NCI-H146 (cell line): ENCODE results near the gene FCGBP.
"Not testable (repeated sequence)": the region's sequence is repeated elsewhere in the genome, so short reads cannot be mapped to it uniquely, and the experiment has no call there.

ENCODE experiments used
- DNase-seq: peaks from one replicate; lab custom pipeline; 2025; lab: John Stamatoyannopoulos, UW

Gene FCGBP

DNA sequence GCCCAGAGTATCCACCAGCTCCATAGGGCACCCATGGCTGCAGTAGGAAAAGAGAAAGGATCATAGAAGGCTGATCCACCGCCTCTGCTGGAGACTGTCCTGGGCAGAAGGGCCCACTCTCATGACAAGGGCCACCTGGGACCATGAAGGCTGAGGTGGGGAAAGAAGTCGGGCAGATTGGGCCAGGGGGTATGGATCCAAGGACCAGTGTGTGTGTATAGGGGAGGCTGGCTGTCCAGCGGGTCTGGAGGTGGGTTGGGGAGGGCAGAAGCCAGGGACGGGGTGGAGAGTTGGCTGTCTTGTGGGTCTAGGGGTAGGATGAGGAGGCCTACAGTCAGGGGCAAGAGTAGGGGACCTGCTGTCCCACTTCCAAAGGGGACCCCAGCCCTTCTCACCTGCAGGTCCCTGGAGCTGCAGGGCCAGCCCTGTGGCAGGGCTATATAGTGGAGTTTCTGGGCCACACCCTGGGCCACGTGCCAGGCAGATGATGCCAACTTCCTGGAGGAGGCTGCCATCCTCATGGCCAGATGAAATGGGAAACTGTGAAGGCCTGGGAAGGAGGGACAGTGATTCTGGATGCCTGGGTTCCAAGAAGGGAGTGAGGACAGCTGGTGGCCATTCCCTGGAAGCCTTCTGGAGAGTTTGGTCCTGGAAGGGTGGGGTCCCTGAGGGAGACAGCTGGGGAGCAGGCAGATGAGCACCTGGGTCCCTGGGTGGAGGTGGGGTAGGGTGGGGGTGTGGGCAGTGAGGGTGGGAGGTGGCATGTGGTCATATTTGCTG is at the start of gene FCGBP:
Gene FCGBP (minus strand): TSS at position 51 of the 780 bp plus-strand sequence.
- DNase-seq, result no peak

DNA sequence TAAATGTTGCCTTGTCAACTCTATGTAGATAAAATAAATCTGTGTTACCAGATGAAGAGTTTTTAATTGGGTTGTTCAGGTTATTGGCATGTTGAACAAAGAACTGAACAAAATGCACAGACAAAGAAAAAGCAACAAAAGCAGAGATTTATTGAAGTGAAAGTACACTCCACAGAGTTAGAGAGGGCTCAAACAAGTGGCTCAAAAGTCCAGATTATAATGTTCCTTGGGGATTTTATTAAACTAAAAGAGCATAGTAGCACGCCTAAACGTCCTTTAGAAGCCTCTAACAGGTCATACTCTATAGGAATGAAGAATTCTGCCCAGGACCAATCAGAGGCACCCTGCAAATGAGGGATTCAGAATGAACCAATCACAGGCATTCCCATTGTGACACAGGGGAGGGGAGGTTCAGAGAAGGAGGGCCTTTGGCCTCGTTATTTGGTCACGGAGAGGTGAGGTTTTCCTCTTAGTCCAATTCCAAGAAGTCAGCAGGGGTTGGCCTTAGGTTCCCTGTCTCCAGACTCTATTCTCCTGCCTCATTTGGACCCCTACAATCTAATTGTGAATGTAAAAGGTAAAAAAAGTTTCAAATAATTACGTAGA is 49.4 kb upstream of the FCGBP start:
- DNase-seq, result no peak

DNA sequence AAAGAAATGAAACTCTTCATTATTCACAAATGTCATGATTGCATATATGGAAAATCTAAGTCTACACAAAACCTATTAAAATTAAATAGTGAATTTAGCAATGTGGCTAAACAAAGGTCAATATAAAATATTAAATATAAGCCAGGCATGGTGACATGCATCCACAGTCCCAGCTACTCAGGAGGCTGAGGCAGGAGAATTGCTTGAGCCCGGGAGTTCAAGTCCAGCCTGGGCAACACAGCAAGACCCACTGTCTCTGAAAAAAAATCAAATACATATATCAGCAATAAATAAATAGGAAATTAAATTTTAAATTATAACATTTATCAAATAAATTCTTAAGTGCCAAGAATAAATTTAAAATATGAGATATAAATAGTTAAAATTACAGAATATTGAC is 48.4 kb upstream of the FCGBP start:
- DNase-seq, result no peak

DNA sequence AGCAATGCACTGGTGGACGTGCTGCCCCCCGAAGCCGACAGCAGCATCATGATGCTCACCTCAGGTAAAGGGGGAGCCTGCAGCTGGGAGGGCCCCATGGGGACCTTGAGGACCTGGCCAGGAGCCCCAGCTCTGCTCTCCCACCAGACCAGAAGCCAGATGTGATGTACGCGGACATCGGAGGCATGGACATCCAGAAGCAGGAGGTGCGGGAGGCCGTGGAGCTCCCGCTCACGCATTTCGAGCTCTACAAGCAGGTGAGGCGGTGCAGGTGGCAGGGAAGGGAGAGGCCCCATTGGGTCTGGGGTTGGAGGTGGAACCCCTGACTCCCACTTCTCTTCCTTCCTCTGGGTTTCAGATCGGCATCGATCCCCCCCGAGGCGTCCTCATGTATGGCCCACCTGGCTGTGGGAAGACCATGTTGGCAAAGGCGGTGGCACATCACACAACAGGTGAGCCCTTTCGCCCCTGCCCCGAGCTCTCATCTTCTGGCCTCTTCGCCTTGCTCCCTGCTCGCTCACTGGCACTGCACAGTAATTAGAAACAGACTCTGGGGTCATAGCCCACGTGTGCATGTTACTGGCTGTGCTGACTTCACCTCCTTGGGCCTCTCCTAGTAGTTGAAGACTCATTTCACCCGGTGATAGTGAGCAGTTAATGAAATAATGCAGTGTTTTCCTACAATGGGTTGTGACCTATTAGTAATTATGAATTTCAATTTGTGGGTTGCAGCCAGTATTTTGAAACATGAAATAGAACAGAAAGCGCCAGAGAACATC is 40.1 kb upstream of the FCGBP start:
- DNase-seq, result no peak

DNA sequence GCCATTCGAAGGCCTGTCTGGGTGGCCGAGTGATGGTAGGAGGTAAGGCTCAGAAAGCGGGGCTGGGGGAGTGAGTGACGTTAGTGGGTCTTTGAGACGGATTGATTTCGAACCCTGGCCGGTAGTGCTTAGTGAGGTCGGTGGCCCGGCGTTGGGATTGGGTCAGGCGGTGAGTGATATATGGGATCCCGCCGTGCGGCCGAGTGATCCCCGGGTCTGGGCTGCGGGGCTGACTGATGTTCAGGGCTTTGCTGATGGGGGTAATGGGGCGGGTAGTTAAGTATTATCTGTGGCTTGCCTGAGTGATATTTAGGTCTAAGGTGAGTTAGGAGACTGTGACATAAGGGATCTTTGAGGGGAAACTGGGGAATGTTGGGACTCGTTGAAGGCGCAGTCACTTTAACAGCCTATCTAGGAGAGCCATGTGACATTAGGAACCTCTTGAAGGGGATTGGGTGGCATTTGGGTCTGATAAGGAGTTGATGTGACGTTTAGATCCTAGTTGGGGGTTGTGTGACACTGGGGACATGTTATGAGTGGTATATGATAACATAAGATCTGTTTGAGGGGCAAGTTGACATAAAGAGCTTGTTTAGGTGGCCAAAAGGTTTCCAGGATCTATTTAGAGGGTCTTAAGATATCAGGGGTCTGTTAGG is 37.1 kb upstream of the FCGBP start:
- DNase-seq, result no peak

DNA sequence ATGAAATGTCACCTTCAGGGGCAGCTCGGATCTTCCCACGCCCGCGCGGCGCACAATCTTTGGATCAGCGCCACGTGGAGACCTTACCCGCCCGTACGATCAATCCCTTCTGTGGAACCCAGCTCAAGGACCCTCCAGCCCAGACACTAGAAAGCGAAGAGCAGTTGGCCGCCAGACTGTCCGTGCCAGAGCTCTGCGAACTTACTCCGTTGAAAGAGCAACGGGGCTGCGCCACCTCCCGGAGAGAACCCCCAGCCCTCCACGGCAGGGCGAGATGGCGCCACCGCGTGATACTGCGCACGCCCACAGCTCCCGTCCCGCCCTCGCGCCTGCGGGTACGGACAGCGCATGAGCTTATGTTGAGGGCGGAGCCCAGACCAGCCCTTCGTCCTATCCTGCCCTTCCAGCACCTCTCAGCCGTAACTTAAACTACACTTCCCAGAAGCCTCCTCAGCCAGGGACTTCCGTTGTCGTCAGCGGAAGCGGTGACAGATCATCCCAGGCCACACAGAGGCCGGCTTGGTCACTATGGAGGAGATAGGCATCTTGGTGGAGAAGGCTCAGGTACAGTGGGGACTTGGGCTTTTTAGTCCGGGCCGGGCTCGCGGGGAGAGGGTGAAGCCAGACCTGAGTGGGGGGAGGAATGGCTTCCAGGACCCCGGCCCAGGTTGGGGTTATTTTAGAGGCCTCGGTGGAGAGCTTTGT is 36.4 kb upstream of the FCGBP start, which contains the start of gene PSMC4:
Gene PSMC4 (plus strand): TSS at position 491 of the 705 bp plus-strand sequence. CDS start 38 bp downstream, at position 529.
- DNase-seq, result peak; percentile 99

DNA sequence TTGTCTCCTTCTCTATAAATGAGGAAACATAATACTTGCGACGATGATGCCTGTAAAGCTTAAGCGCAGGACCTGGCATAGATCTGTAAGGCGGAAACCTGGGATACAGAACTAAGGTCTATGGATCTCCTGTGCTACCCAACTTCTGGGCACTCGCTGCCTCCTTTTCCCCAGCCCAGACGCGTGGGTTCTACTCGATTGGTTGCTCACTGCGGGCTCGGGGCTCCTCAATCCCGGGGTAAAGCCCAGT is 35.9 kb upstream of the FCGBP start:
- DNase-seq, result peak; percentile 60

DNA sequence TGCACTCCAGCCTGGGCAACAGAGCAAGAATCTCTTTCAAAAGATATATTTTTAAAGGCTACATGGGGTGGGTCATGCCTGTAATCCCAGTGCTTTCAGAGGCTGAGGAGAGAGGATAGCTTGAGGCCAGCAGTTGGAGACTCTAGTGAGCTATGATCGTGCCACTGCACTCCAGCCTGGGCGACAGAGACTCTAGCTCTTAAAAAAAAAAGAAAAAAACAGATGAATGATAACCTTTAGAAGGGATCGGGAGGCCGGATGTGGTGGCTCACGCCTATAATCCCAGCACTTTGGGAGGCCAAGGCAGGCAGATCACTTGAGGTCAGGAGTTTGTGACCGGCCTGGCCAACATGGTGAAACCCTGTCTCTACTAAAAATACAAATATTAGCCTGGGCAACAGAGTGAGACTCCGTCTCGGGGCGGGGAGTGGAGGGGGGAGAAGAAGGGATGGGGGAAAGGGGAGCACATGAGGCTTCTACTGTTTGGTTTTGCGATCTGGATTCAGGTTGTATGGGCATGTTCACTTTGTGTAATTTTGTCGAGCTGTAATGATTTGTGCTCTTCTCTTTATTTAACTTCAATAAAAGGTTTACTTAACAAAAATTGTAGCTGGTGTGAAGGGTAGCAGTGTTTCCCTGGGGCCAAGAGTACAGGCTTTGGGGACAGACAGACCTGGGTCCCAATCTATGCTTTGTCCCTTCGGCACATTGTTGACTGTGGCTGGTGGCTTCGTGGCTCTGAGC is 35.4 kb upstream of the FCGBP start:
- DNase-seq, result no peak

DNA sequence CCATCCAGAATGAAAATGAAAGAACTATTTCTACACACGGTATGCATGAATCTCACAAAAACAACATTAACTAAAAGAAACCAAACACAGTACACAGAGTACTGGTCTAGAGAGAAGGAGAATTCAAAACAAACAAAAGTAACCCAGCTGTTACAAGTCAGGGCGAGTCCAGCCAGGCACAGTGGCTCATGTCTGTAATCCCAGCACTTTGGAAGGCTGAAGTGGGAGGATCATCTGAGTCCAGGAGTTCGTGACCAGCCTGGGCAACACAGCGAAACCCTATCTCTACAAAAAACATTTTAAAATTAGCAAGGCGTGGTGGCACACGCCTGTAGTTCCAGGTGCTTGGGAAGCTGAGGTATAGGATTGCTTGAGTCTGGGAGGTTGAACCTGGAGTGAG is 34.8 kb upstream of the FCGBP start:
- no peak for DNase-seq

DNA sequence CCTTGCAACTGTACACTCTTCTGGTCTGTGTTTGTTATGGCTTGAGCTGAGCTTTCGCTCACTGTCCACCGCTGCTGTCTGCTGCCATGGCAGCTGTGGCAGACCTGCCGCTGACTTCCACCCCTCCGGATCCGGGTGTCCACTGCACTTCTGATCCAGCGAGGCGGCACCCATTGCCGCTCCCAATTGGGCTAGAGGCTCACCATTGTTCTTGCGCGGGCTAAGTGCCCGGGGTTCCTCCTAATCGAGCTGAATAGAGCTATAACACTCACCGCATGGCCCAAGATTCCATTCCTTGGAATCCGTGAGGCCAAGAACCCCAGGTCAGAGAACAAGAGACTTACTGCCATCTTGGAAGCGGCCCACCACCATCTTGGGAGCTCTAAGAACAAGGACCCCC is 34.4 kb upstream of the FCGBP start:
- no peak for DNase-seq

DNA sequence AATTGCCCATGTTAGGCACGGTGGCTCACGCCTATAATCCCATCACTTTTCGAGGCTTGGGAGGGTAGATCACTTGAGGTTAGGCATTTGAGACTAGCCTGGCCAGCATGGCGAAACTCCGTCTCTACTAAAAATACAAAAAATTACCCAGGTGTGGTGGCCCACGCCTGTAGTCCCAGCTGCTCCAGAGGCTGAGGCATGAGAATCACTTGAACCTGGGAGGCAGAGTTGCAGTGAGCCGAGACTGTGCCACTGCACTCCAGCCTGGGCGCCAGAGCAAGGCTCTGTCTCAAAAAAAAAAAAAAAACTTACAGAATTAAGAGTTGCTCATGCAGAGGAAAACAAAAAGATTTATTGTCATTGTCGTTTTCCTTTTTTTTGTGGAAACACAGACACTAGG is 33.1 kb upstream of the FCGBP start:
- DNase-seq, result no peak

DNA sequence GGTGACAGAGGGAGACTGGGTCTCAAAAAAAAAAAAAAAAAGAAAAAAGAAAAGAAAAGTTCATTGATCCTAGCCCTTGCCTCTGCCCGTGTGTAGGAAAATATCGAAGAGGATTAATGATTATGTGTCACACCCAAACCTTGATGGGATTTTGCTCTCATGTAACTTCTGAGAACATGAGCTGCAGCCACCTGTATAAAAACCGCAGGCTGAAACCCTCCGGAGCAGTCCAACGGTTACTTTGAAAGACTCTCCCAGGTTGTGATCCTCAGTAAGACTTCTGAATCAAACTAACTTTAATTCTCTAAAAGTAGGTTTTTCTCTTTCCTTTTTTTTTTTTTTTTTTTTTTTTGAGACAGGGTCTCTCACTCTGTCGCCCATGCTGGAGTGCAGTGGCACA is 32.2 kb upstream of the FCGBP start:
- no peak for DNase-seq

DNA sequence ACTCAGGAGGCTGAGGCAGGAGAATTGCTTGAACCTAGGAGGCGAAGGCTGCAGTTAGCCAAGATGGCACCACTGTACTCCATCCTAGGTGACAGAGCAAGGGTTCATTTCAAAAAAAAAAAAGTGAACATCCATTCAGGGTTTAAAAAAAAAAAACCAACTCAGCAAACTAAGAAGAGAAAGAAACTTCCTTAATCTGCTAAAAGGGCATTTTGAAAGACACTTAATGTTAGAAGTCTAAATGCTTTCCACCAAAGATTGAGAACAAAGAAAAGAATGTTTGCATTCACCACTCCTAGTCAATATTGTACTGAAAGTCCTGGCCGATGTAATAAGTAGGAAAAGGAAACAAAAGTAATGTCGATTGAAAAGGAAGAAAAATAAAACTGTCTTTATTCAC is 29.5 kb upstream of the FCGBP start:
- no peak for DNase-seq

DNA sequence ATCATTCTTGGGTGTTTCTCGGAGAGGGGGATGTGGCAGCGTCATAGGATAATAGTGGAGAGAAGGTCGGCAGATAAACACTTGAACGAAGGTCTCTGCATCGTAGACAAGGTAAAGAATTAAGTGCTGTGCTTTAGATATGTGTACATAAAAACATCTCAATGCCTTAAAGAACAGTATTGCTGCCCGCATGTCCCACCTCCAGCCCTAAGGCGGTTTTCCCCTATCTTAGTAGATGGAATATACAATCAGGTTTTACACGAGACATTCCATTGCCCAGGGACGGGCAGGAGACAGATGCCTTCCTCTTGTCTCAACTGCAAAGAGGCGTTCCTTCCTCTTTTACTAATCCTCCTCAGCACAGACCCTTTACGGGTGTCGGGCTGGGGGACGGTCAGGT is 25.0 kb upstream of the FCGBP start:
- DNase-seq, result not testable (repeated sequence)

DNA sequence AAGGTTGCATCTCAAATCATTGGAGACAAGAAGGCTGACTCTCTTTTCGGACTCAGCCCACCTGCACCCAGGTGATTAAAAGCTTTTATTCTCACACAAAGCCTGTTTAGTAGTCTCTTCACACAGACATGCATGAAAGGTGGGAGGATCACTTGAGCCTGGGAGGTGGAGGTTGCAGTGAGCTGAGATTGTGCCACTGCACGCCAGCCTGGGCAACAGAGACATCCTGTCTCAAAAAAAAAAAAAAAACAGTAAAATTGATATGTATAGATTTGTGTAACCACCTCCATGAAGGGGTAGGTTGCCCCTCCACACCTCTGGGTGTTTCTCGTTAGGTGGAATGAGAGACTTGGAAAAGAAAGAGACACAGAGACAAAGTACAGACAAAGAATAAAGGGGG is 24.5 kb upstream of the FCGBP start:
- DNase-seq, result not testable (repeated sequence)

DNA sequence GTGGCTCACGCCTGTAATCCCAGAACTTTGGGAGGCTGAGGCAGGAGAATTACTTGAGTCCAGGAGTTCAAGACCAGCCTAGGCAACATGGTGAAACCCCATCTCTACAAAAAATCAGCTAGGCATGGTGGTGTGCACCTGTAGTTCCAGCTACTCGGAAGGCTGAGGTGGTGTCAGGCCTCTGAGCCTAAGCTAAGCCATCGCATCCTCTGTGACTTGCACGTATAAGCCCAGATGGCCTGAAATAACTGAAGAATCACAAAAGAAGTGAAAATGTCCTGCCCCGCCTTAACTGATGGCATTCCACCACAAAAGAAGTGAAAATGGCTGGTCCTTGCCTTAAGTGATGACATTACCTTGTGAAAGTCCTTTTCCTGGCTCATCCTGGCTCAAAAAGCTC is 23.5 kb upstream of the FCGBP start:
- not testable (repeated sequence) for DNase-seq

DNA sequence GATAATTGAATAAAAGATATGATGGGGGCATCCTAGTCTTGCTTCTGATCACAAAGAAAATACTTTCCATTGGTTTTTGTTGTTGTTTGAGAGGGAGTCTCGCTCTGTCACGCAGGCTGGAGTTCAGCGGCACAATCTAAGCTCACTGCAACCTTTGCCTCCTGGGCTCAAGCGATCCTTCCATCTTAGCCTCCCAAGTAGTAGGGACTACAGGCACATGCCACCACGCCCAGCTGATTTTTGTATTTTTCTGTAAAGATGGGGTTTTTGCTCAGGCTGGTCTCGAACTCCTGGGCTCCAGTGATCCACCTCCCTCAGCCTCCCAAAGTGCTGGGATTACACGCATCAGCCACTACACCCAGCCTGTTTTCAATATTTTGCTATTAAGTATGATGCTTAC is 19.5 kb upstream of the FCGBP start:
- DNase-seq, result no peak

DNA sequence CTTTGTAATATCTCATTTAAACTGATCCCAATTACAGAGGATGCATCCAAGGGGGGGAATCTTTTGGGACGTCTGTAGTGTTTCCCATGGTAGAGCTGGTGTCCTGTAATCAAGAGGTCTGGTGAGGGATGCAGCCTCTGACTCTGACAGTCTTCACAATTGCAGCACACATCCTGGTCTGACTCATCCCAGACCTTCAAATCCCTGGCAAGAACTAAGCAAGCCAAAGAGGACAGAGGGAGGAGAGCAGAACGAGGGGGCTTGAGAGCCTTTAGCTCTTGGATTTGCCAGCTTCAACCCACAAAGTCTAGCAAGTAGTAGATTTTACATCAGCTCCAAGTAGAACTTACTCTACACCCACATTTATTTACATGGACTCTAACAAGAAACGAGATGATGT is 17.3 kb upstream of the FCGBP start:
- no peak for DNase-seq

DNA sequence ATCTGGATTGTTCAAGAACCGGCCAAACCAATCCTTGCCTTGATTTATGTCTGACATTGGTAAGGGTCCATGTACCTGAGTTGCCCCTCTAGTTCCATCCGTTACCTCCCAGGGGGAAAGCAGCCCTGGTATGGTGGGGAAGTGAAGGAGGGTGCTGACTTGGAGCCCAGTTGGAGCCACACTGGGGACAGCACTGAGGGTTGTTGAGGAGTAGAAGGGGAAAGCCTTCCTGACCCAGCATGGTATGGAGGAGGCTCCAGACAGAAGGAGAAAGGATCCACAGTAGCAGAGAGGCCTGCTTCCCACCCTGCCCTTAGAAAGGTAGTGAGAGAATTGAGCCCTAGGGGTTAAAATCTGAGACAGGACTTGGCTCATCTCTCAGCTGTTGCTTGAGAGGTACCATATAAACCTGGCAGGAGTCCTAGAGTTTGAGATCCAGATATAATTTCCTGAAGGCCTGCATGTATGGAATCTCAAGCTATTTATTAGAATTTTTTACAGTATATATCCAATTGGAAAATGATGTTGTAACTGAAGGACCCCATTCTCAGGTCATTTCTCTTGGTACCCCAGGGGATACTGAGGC is 16.7 kb upstream of the FCGBP start:
- DNase-seq, result no peak

DNA sequence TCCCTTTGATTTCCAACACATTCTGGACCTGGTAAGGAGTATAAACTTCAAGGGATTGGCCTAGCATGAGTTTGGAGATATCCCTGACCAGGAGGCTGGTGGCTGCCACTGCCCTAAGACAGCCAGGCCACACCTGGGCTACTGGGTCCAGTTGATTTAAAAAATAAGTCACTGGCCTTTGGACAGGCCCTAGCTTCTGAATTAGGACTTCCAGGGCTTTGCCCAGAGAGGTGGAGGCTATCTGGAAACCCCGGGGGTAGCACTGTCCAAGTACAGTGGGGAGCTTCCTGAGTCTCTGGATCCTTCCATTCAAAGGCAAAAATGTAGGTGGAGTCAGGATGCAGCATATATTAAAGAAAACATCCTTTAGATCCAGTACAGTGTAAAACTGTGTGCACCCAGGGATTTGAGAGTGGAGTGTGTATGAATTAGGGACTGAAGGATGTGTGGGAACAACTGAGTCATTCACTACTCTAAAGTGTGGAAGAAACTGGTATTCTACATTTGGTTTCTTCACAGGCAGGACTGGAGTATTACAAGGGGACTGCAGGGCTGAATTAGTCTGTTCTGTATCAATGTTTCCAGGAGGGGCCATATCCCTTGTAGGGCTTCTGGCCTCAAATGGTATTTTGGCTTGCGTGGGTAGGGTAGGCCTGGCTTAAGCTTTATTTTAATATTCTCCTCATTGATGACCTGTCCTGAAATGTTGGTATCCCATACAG is 14.8 kb upstream of the FCGBP start:
- DNase-seq, result no peak
